MM.1S (cell line): ENCODE data around the gene ZNF609.

Source experiments
- DNase-seq: peaks from one replicate; pipeline ENCODE4 v3.0.0-alpha.2; 2015
- H2AFZ ChIP-seq: fragments of 300-600 bp; sonication (generic); 2 replicates; pipeline ENCODE4 v1.6.0; 2016; ENCODE audit warnings: antibody characterized with exemption, low read length
- H3F3A ChIP-seq: fragments of 300-600 bp; sonication (generic); 2 replicates; pipeline ENCODE4 v1.6.1; 2016; ENCODE audit warnings: mild to moderate bottlenecking, antibody characterized with exemption, low read length, moderate library complexity, mixed read lengths; ENCODE audit not compliant: insufficient read depth
- H3K27ac ChIP-seq: fragments of 300-600 bp; sonication (generic); 2 replicates; pipeline ENCODE4 v1.5.1; 2016; ENCODE audit warnings: mild to moderate bottlenecking, low read length
- H3K27me3 ChIP-seq: fragments of 300-600 bp; sonication (generic); replicated peaks from 2 replicates; pipeline ENCODE4 v1.6.0; 2016; ENCODE audit warnings: low read length; ENCODE audit not compliant: insufficient read depth
- H3K36me3 ChIP-seq: fragments of 300-600 bp; sonication (generic); replicated peaks from 2 replicates; pipeline ENCODE4 v1.6.1; 2016; ENCODE audit warnings: mild to moderate bottlenecking, low read length, mixed read lengths; ENCODE audit not compliant: insufficient read depth
- H3K4me1 ChIP-seq: fragments of 300-600 bp; sonication (generic); 2 replicates; pipeline ENCODE4 v1.6.1; 2016; ENCODE audit warnings: low read length, mixed read lengths
- H3K4me2 ChIP-seq: fragments of 300-600 bp; sonication (generic); 2 replicates; pipeline ENCODE4 v1.6.0; 2016; ENCODE audit warnings: low read depth, low read length
- H3K4me3 ChIP-seq: fragments of 300-600 bp; sonication (generic); 2 replicates; pipeline ENCODE4 v1.5.1; 2016; ENCODE audit warnings: low read length, mixed read lengths
- H3K79me2 ChIP-seq: fragments of 300-600 bp; sonication (generic); 2 replicates; pipeline ENCODE4 v1.6.1; 2016; ENCODE audit warnings: mixed run types, low read length, mixed read lengths
- H3K9ac ChIP-seq: fragments of 300-600 bp; sonication (generic); 2 replicates; pipeline ENCODE4 v1.6.1; 2016; ENCODE audit warnings: low read length, mixed read lengths
- H3K9me2 ChIP-seq: fragments of 300-600 bp; sonication (generic); replicated peaks from 2 replicates; pipeline ENCODE4 v1.6.1; 2016; ENCODE audit warnings: mild to moderate bottlenecking, low read length, mixed read lengths; ENCODE audit not compliant: insufficient read depth
- H3K9me3 ChIP-seq: fragments of 300-600 bp; sonication (generic); replicated peaks from 2 replicates; pipeline ENCODE4 v1.6.1; 2016; ENCODE audit warnings: mild to moderate bottlenecking, low read length, mixed read lengths; ENCODE audit not compliant: insufficient read depth
- H4K20me1 ChIP-seq: fragments of 300-600 bp; sonication (generic); 2 replicates; pipeline ENCODE4 v1.6.1; 2016; ENCODE audit warnings: mild to moderate bottlenecking, low read length, moderate library complexity, mixed read lengths; ENCODE audit not compliant: insufficient read depth
- CTCF ChIP-seq: fragments of 300-600 bp; sonication (generic); IDR thresholded peaks from 2 replicates; pipeline ENCODE4 v1.5.1; 2016; ENCODE audit warnings: antibody characterized with exemption, low read length, mixed read lengths
- EZH2 ChIP-seq: fragments of 300-600 bp; sonication (generic); optimal IDR thresholded peaks from 2 replicates; pipeline ENCODE3; 2017; ENCODE audit warnings: low read depth, mild to moderate bottlenecking, antibody characterized with exemption, low read length, mixed read lengths
- EZH2phosphoT487 ChIP-seq: fragments of 300-600 bp; sonication (generic); IDR thresholded peaks from 2 replicates; pipeline ENCODE4 v1.6.1; 2018; ENCODE audit warnings: antibody characterized with exemption, low read length

Gene ZNF609

GRCh38 chr15:64691896-64692565 lies 231.7 kb downstream of the ZNF609 start:
- Histone ChIP-seq H4K20me1 (no peaks in the 10 kb centered on the region; the same call in 1 of the 2 replicates), H3K9ac (no peak overlapping the region), H2AFZ (no peak overlapping the region), H3F3A (no peaks in the 10 kb centered on the region), H3K36me3 (no peaks in the 10 kb centered on the region; the same call in 1 of the 2 replicates), H3K9me2 (no peaks in the 10 kb centered on the region), H3K27me3 (no peaks in the 10 kb centered on the region), H3K27ac (no peak overlapping the region), H3K4me2 (no peak overlapping the region), H3K4me3 (no peak overlapping the region), H3K79me2 (peaks cover 32% of the 10 kb centered on the region; the same call in 1 of the 2 replicates), H3K4me1 (no peaks in the 10 kb centered on the region), H3K9me3 (no peaks in the 10 kb centered on the region)
- DNase-seq, result no peak
- TF ChIP-seq EZH2, result no peak
- no peak for TF ChIP-seq CTCF
- no peak for TF ChIP-seq EZH2phosphoT487

- Histone ChIP-seq H3K9me2 (no peaks in the 10 kb centered on the region), H3K4me3 (no peak overlapping the region), H3K27me3 (no peaks in the 10 kb centered on the region), H2AFZ (no peak overlapping the region), H3K79me2 (peaks cover 43% of the 10 kb centered on the region), H3K9me3 (no peaks in the 10 kb centered on the region), H3F3A (no peaks in the 10 kb centered on the region), H3K4me1 (no peaks in the 10 kb centered on the region), H3K4me2 (no peak overlapping the region), H4K20me1 (no peaks in the 10 kb centered on the region; the same call in 1 of the 2 replicates), H3K9ac (no peak overlapping the region), H3K27ac (no peak overlapping the region), H3K36me3 (no peaks in the 10 kb centered on the region; the same call in 1 of the 2 replicates)
- DNase-seq, result no peak
- TF ChIP-seq EZH2phosphoT487 (no peak), EZH2 (no peak), CTCF (no peak)
Measured at GRCh38 chr15:64693134-64693533, 232.8 kb downstream of the ZNF609 start.

DNA sequence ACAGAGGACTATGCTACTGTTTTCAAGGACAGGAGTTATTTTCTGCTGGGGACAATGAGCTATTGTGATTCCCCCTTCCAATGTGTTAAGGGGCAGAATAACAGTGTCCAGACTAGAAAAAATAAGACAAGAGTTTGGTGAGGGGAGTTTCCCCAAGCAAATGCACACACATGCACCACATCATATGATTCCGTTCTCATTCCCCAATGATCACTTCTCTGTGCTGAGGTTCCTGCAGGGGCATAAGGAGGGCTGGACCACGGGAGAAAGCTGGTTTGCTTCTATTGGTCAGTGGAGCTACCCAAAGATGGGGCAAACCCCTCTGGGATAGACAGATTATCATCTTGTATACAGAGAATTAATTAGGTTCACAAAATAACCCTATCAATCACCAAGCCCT lies 234.4 kb downstream of the ZNF609 start:
- Histone ChIP-seq H2AFZ (no peak overlapping the region), H3K36me3 (no peaks in the 10 kb centered on the region), H3K27me3 (no peaks in the 10 kb centered on the region), H3K4me2 (no peak overlapping the region), H3K9ac (no peak overlapping the region), H3K9me2 (no peaks in the 10 kb centered on the region), H3K4me3 (no peak overlapping the region), H3K4me1 (0 out of 2 replicates have a peak, but pooled peaks cover 6% of the 10 kb centered on the region), H3K79me2 (peaks cover 59% of the 10 kb centered on the region), H4K20me1 (no peaks in the 10 kb centered on the region; the same call in 1 of the 2 replicates), H3K27ac (no peak overlapping the region), H3K9me3 (no peaks in the 10 kb centered on the region), H3F3A (no peaks in the 10 kb centered on the region)
- TF ChIP-seq EZH2phosphoT487, result no peak
- TF ChIP-seq EZH2, result no peak
- no peak for TF ChIP-seq CTCF
- no peak for DNase-seq
